ENCODE results near the gene ATP1A1.

The ATP1A1 gene

DNA sequence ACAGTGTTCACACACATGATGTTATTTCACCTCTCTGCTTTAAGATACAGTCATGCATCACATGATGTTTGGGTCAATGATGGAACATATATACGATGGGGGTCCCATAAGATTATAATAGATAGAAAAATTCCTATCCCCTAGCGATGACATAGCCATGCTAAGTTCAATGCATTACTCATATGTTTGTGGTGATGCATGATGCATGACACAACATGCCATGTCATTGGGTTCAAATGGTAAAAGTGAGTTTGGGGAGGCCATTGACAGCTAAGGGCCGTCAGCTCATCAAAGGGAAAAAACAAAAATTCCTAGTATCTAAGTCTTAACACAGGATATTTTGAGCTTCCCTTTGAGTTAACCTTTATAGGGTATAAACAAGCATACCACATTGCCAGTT lies 73.6 kb downstream of the ATP1A1 start:
- no peak for DNase-seq

DNA sequence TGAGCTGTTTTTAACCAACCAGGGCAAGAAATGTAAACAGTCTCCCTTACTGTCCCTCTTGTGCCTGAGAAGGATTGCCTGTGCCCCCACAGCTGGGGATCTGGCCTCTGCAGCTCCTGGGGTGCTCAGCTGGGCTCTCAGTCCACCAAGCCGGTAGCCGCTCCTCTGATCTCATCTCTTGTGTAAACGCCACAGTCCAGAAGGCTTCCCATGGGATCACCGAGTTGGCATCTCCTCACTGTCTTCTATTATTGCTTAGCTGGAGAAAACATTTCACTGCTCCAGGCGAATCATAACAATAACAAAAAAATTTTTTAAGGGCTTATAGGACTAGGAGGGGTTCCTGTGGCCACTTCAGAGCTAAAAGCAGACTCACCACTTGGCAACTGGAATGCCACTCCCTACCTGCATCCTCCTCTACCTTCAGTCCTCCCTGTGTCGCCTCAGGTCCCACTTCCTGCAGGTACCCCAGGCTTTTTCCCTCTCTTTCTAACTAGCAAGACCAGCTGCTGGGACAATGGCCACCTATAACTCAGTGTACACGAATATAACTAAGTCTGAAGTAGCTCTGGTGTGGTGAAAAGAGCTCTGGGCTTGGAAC lies 75.8 kb downstream of the ATP1A1 start:
- no peak for DNase-seq

DNA sequence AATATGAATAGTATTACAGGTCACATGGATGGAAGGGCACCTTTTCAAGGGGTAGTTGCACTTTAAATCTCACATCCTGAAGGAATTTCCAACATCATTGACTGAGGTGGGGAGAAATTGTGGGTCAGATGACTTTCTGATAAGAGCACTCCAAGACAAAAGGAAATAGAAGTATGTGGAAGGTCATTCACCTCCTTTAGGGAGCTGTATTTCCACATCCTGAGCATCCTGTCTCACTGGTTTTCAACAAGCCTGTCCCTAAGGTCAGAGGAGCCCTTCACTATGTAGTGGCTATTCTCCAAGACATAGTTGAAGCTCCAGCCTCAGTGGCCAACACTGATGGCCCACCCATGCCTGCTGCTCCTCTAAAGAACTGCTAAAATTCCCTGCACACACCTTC lies 76.5 kb downstream of the ATP1A1 start:
- DNase-seq: no peak

DNA sequence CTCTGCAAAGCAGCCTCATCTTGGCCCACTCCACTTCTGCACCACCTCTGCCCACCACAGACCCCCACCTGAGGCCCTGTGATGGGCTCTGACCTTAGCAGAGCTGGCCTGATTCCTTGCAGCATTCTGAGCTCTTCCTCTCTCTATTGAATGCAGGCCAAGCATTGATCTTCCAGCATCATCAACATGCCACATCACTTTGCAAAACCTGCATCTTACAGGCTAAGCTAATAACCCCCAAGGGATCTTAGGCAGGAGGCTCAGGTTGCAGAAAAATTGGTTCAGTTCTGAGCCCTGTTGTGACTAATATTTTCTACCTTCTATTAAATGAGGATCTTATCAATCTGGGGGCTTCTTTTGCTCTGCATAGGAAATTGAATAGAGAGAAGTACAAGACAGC lies 78.7 kb downstream of the ATP1A1 start:
- DNase-seq: peak; percentile 20

DNA sequence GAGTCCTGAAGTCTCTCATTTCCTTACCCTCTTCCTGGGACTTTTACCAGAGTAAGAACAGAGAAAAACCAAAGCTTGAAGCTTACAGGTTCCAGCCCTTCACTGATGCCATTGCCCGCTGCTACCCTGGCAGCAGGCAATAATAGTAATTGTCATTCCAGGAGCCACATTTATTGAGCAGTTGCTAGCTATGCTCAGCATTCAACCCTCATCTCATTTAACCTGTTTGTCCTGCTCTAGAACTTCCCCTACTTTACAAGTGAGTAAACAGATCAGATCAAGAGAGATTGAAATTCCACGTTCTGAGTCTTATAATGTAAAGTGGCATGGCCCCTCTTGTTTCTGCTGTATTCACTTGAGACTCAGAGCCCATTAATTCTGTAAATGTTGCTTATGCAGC lies 80.4 kb downstream of the ATP1A1 start:
- no peak for DNase-seq

GRCh38 chr1:116453906-116454305 lies 80.9 kb downstream of the ATP1A1 start:
- DNase-seq: no peak

All from NCI-H526 treated with DMSO at 0.1 percent for 48 hours (cell line).